Peyer's patch (tissue), 4 donors: Measurements from ENCODE around the gene SUPT3H.

Source experiments
- POLR2A ChIP-seq, 2 donors: fragments of 450-650 bp; IDR thresholded peaks; one replicate each; pipeline ENCODE4 v1.5.1; 2017; ENCODE audit warnings: antibody characterized with exemption in 2 of 2, mild to moderate bottlenecking in 2 of 2, moderate library complexity in 2 of 2
- TF ChIP-seq, protein P1 (sequence below), 6 experiments: fragments of 450-650 bp in 4 of 6; fragments of 200-600 bp in 2 of 6; sonication (generic) in 1 of 6; IDR thresholded peaks; one replicate each; pipeline ENCODE4 v1.5.1; 2017 to 2019; ENCODE audit warnings: antibody characterized with exemption in 6 of 6, mild to moderate bottlenecking in 3 of 6, moderate library complexity in 1 of 6

DNA sequence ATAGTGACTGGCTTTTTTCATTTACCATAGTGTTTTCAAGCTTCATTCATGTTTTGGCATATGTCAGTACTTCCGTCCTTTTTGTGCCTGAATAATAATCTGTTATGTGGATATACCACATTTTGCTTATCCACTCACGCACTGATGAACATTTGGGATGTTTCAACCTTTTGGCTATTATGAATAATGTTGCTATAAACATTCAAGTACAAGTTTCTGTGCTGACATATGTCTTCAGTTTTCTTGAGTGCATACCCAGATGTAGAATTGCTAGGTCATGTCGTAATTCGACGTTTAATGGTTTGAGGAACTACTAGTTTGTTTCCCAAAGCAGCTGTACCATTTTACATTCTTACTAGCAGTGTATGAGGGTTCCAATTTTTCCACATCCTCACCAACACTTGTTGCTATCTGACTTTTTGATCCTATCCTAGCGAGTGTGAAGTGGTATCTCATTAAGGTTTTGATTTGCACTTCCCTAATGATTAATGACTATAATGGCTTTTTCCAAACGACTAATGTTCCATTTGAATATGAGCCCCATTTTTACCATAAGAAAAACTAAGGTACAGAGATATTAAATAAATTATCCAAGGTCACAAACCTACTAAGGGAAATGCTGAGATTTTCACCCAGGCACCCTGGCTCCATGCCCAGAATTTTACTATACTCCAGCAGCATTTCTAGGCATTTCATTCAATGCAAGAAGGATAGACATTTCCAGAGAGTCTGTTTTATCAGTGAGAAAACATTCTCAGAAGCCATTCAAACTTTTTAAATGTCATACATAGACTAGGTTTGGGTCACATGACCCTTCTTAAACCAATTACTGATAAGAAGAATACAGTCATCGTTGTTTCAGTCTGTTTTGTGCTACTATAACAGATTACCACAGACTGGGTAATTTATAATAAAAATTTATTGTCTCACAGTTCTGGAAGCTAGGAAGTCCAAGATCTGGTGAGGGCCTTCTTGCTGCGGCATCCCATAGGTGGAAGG lies 120.7 kb downstream of the SUPT3H start:
- TF ChIP-seq POLR2A (IDR thresholded peaks at IDR 0.05), result no peak
- TF ChIP-seq, protein P1, sequence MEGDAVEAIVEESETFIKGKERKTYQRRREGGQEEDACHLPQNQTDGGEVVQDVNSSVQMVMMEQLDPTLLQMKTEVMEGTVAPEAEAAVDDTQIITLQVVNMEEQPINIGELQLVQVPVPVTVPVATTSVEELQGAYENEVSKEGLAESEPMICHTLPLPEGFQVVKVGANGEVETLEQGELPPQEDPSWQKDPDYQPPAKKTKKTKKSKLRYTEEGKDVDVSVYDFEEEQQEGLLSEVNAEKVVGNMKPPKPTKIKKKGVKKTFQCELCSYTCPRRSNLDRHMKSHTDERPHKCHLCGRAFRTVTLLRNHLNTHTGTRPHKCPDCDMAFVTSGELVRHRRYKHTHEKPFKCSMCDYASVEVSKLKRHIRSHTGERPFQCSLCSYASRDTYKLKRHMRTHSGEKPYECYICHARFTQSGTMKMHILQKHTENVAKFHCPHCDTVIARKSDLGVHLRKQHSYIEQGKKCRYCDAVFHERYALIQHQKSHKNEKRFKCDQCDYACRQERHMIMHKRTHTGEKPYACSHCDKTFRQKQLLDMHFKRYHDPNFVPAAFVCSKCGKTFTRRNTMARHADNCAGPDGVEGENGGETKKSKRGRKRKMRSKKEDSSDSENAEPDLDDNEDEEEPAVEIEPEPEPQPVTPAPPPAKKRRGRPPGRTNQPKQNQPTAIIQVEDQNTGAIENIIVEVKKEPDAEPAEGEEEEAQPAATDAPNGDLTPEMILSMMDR (IDR thresholded peaks at IDR 0.05), result no peak
